ENCODE results near the gene ST6GAL2. TPM values are rescaled to one million over a fixed set of nuclear protein-coding genes. Genes with fewer than 3 reads are reported as not detected.

ST6GAL2 gene
- total RNA-seq, 1 experiment from 2014 or later: not detected

DNA sequence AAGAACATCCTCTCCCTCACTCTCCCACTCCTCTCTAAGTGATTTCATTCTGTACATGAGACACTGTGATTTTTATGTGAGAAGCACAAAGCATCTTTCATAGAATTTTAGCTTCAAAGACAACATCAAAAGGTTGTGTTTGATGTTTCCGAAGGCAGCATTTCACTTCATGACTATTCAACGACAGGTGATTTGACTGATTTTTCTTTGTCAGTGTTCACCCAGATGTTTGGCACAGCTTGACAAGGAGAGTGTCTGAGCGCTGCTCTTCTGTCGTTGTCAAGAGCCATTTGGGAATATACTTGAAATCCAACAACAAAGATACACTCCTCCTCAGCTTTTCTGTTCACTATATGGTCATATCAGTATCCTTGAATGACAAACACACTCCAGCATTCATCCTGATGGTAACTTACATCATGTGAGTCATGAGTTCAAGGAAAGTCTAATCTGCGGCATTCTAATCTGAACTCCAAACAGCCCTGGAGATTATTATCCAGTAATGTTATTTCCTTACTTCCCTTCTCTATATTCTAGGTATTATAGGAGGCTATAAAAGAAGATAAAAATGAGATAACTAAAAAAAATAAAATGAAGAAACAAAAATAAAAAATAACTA lies 45.9 kb upstream of the ST6GAL2 start:
- H3K9me2 ChIP-seq (ENCODE audit: insufficient read depth): no peaks in the 10 kb centered on the region; the same call in 1 of the 2 replicates
- H3K4me2 ChIP-seq: no peak overlapping the region
- H3F3A ChIP-seq (ENCODE audit: insufficient read depth, low read depth): no peaks in the 10 kb centered on the region
- H3K4me3 ChIP-seq: no peak overlapping the region
- POLR2A ChIA-PET (ENCODE audit: unreplicated experiment): no interaction called here
- H4K20me1 ChIP-seq (ENCODE audit: insufficient read depth): no peaks in the 10 kb centered on the region
- intact Hi-C loops (cut with micrococcal nuclease; ENCODE audit: unreplicated experiment): no loop called here
- no peak for TF ChIP-seq EZH2 (IDR thresholded peaks at IDR 0.05; ENCODE audit: low read depth)
- TF ChIP-seq, protein P1, sequence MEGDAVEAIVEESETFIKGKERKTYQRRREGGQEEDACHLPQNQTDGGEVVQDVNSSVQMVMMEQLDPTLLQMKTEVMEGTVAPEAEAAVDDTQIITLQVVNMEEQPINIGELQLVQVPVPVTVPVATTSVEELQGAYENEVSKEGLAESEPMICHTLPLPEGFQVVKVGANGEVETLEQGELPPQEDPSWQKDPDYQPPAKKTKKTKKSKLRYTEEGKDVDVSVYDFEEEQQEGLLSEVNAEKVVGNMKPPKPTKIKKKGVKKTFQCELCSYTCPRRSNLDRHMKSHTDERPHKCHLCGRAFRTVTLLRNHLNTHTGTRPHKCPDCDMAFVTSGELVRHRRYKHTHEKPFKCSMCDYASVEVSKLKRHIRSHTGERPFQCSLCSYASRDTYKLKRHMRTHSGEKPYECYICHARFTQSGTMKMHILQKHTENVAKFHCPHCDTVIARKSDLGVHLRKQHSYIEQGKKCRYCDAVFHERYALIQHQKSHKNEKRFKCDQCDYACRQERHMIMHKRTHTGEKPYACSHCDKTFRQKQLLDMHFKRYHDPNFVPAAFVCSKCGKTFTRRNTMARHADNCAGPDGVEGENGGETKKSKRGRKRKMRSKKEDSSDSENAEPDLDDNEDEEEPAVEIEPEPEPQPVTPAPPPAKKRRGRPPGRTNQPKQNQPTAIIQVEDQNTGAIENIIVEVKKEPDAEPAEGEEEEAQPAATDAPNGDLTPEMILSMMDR (conservative IDR thresholded peaks at IDR 0.05): no peak
- no peaks in the 10 kb centered on the region for H3K36me3 ChIP-seq (ENCODE audit: low read depth)
- H3K9me3 ChIP-seq (ENCODE audit: insufficient read depth, low read depth): no peaks in the 10 kb centered on the region
- no peaks in the 10 kb centered on the region for H3K4me1 ChIP-seq (replicated peaks; ENCODE audit: insufficient read depth)
- no peak overlapping the region for H2AFZ ChIP-seq
- H3K79me2 ChIP-seq (ENCODE audit: low read depth): no peaks in the 10 kb centered on the region
- BruUV-seq (replicated peaks): no TSS peak
- no peak for DNase-seq
- no peak overlapping the region for H3K27ac ChIP-seq
- CTCF ChIA-PET: no interaction called here
- no peaks in the 10 kb centered on the region for H3K27me3 ChIP-seq (ENCODE audit: insufficient read depth, low read depth)

DNA sequence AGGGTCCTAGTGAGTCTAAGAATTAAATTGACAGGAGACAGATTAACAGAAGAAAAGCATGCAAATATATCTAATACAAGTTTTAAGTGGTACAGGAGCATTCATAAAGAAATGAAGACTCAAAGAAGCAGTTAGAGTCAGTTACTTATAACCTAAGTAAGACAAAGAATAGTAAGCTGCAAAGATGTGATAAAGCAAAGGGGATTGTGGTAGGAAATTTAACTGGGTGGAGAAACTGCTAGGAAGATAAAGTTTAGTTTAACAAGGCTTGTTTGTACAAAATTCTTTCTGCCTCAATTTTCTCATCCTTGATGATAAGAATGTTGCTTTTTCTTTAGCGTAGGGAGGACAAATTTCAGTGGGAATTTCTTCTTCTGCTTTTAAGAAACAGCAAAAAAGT lies 35.5 kb upstream of the ST6GAL2 start:
- Histone ChIP-seq H3K36me3 (ENCODE audit: low read depth) (no peaks in the 10 kb centered on the region), H3K4me1 (replicated peaks; ENCODE audit: insufficient read depth) (no peaks in the 10 kb centered on the region), H3K27me3 (ENCODE audit: insufficient read depth, low read depth) (no peaks in the 10 kb centered on the region), H3K4me2 (no peak overlapping the region), H3K9me3 (ENCODE audit: insufficient read depth, low read depth) (no peaks in the 10 kb centered on the region), H3K9me2 (ENCODE audit: insufficient read depth) (0 out of 2 replicates have a peak, but pooled peaks cover 6% of the 10 kb centered on the region), H3K4me3 (no peak overlapping the region), H3F3A (ENCODE audit: insufficient read depth, low read depth) (no peaks in the 10 kb centered on the region), H2AFZ (no peak overlapping the region), H4K20me1 (ENCODE audit: insufficient read depth) (no peaks in the 10 kb centered on the region), H3K27ac (no peak overlapping the region), H3K79me2 (ENCODE audit: low read depth) (no peaks in the 10 kb centered on the region)
- intact Hi-C loops (cut with micrococcal nuclease; ENCODE audit: unreplicated experiment): no loop called here
- BruUV-seq (replicated peaks): no TSS peak
- no peak for TF ChIP-seq EZH2 (IDR thresholded peaks at IDR 0.05; ENCODE audit: low read depth)
- TF ChIP-seq, protein P1 (conservative IDR thresholded peaks at IDR 0.05): no peak
- ChIA-PET POLR2A (ENCODE audit: unreplicated experiment) (no interaction called here), CTCF (no interaction called here)
- DNase-seq: no peak

- no peaks in the 10 kb centered on the region for H3K36me3 ChIP-seq (ENCODE audit: low read depth)
- no peaks in the 10 kb centered on the region for H3K27me3 ChIP-seq (ENCODE audit: insufficient read depth, low read depth)
- 0 out of 2 replicates have a peak, but pooled peaks cover 6% of the 10 kb centered on the region for H3K9me2 ChIP-seq (ENCODE audit: insufficient read depth)
- H3K9me3 ChIP-seq (ENCODE audit: insufficient read depth, low read depth): no peaks in the 10 kb centered on the region
- no peaks in the 10 kb centered on the region for H4K20me1 ChIP-seq (ENCODE audit: insufficient read depth)
- H3K4me3 ChIP-seq: no peak overlapping the region
- H3K27ac ChIP-seq: no peak overlapping the region
- no peak for TF ChIP-seq EZH2 (IDR thresholded peaks at IDR 0.05; ENCODE audit: low read depth)
- TF ChIP-seq, protein P1 (conservative IDR thresholded peaks at IDR 0.05): no peak
- H3K79me2 ChIP-seq (ENCODE audit: low read depth): no peaks in the 10 kb centered on the region
- no TSS peak for BruUV-seq (replicated peaks)
- no peak overlapping the region for H2AFZ ChIP-seq
- DNase-seq: no peak
- H3K4me1 ChIP-seq (replicated peaks; ENCODE audit: insufficient read depth): no peaks in the 10 kb centered on the region
- no peaks in the 10 kb centered on the region for H3F3A ChIP-seq (ENCODE audit: insufficient read depth, low read depth)
- POLR2A ChIA-PET (ENCODE audit: unreplicated experiment): no interaction called here
- intact Hi-C loops (cut with micrococcal nuclease; ENCODE audit: unreplicated experiment): no loop called here
- no peak overlapping the region for H3K4me2 ChIP-seq
- CTCF ChIA-PET: no interaction called here
Measured at GRCh38 chr2:106919012-106919411, 33.0 kb upstream of the ST6GAL2 start.
